GM12873 (cell line): ENCODE data around the gene ACSF3.

Experiments used
- CTCF ChIP-seq: IDR thresholded peaks from 2 replicates; pipeline ENCODE4 v1.5.1; 2012; ENCODE audit warnings: low read depth, mild to moderate bottlenecking, moderate library complexity, low read length, control low read depth; ENCODE audit not compliant: insufficient read depth; ENCODE audit errors: missing control alignments

The ACSF3 gene

GRCh38 chr16:89095491-89095951 lies 1.9 kb downstream of the ACSF3 start:
- no peak for TF ChIP-seq CTCF

- no peak for TF ChIP-seq CTCF
Observed at GRCh38 chr16:89096042-89096717, 2.5 kb downstream of the ACSF3 start.

DNA sequence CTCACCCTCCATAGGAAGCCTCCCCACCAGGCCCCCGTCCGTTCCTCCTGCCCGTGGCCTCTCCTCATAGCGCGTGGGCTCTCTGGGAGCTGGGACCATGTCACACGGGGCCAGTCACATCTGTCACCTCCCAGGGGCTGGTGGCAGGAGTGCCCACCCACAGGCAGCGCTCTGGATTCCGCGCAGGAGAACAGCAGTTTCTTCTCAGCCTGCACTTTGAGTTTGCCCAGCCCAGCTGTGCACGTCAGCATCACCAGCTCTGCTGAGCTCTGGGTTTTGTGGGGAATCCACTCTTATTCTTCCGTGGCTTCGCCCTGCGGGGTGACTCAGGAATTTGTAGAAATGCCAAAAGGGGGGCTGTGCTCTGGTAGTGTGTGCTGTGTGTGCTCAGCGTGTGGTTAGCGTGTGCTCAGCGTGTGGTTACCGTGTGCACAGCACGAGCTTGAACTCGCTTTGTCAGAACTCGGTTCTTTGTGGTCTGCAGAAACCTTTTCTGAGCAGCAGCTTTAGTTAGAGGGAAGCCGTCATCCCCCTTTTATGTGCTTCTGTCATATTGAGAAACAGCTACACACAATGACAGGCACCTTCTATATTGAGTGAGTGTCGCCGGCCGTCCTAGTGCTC lies 3.2 kb downstream of the ACSF3 start:
- no peak for TF ChIP-seq CTCF

- TF ChIP-seq CTCF, result no peak
Observed at GRCh38 chr16:89097392-89097772, 3.7 kb downstream of the ACSF3 start.

DNA sequence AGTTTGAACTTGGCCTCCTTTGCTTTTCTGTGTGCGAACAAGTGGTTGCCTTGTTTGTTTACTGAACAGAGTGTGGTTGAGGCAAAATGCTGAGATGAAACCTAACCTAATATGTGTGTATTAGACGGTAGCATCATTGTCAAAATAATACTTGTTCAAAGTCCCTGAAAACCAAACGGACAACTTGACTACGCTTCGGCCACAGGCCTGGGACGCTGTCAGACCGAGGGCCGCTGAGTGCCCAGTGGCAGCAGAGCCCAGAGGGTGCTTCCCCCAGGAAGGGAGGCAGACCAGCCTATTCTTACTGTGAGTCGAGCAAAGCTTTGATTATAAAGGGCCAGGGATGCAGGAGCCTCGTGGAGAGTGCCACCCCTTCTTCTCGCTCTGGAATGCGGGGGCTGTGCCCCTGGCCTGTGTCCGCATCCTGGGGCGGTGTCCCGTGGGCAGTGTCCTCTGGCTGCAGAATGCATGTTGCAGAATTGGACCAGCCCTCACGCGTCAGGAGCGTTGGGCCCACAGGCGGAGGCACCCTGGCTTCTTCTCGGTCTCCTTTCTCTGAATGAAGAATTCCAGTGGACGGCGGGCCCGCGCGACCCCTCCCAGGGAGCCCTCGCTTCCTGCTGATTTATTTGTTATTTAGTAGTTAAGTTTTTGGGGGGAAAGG lies 5.2 kb downstream of the ACSF3 start:
- no peak for TF ChIP-seq CTCF

GRCh38 chr16:89099905-89100304 lies 6.3 kb downstream of the ACSF3 start:
- no peak for TF ChIP-seq CTCF

GRCh38 chr16:89100601-89101302 lies 7.1 kb downstream of the ACSF3 start:
- TF ChIP-seq CTCF, result no peak
